PFSK-1 (cell line): ENCODE measurements around the gene MACROH2A1.

Experiments
- FOXP2 ChIP-seq: optimal IDR thresholded peaks from 2 replicates; pipeline ENCODE3; 2011; ENCODE audit warnings: borderline replicate concordance, control low read depth, inconsistent platforms; ENCODE audit not compliant: insufficient read depth; ENCODE audit errors: extremely low read length, extremely low read depth
- POLR2AphosphoS5 ChIP-seq: IDR thresholded peaks from 2 replicates; pipeline ENCODE4 v1.6.1; 2012; ENCODE audit warnings: low read depth, mild to moderate bottlenecking, control low read depth, low read length, moderate library complexity
- REST ChIP-seq, 2 experiments: IDR thresholded peaks; 2 replicates each; pipeline versions ENCODE4 v1.6.1 to v1.8.0; 2011 to 2012; ENCODE audit warnings: low read depth in 2 of 2, low read length in 2 of 2, control low read depth in 1 of 2, inconsistent platforms in 1 of 2, mild to moderate bottlenecking in 1 of 2, moderate library complexity in 1 of 2; ENCODE audit not compliant: insufficient read depth in 1 of 2
- SIN3A ChIP-seq: IDR thresholded peaks from 2 replicates; pipeline ENCODE4 v1.6.1; 2012; ENCODE audit warnings: mild to moderate bottlenecking, low read length, moderate library complexity, borderline replicate concordance; ENCODE audit not compliant: insufficient read depth
- TAF1 ChIP-seq: IDR thresholded peaks from 2 replicates; pipeline ENCODE4 v1.6.1; 2012; ENCODE audit warnings: low read length, control low read depth, borderline replicate concordance; ENCODE audit not compliant: insufficient read depth

MACROH2A1 gene

GRCh38 chr5:135432113-135432512, 33.1 kb upstream of the MACROH2A1 start:
- TF ChIP-seq REST (IDR thresholded peaks at IDR 0.05; ENCODE audit: insufficient read depth in 1 of 2, low read depth in 2 of 2, low read length in 2 of 2) (no peak), SIN3A (no peak), POLR2AphosphoS5 (no peak)

GRCh38 chr5:135430135-135430437, 31.1 kb upstream of the MACROH2A1 start:
- no peak for TF ChIP-seq FOXP2
- TF ChIP-seq POLR2AphosphoS5 = no peak
- no peak for TF ChIP-seq REST (IDR thresholded peaks at IDR 0.05; ENCODE audit: insufficient read depth in 1 of 2, low read depth in 2 of 2, low read length in 2 of 2)
- TF ChIP-seq SIN3A = no peak
- no peak for TF ChIP-seq TAF1

GRCh38 chr5:135429301-135430134, 30.5 kb upstream of the MACROH2A1 start:
- TF ChIP-seq REST (IDR thresholded peaks at IDR 0.05; ENCODE audit: insufficient read depth in 1 of 2, low read depth in 2 of 2, low read length in 2 of 2) = no peak
- TF ChIP-seq FOXP2 = no peak
- TF ChIP-seq TAF1 = no peak
- no peak for TF ChIP-seq POLR2AphosphoS5
- TF ChIP-seq SIN3A = no peak

GRCh38 chr5:135428586-135428985, 29.6 kb upstream of the MACROH2A1 start:
- TF ChIP-seq REST (IDR thresholded peaks at IDR 0.05; ENCODE audit: insufficient read depth in 1 of 2, low read depth in 2 of 2, low read length in 2 of 2) (no peak), TAF1 (no peak), POLR2AphosphoS5 (no peak), FOXP2 (no peak), SIN3A (no peak)
